OCI-LY3 (cell line): ENCODE results near the gene PLEKHA8.

Source experiments
- H2AFZ ChIP-seq: fragments of 200-600, 300-600 bp; shearing (Covaris generic); 2 replicates; pipeline ENCODE4 v1.6.0; 2014; ENCODE audit warnings: antibody characterized with exemption, low read depth, low read length
- H3K27ac ChIP-seq: fragments of 200-600, 300-600 bp; sonication (generic); 2 replicates; pipeline ENCODE4 v1.5.1; 2014; ENCODE audit warnings: mild to moderate bottlenecking, low read length, moderate library complexity, mixed read lengths
- H3K27me3 ChIP-seq: fragments of 200-600, 300-600 bp; sonication (generic); 2 replicates; pipeline ENCODE4 v1.6.1; 2014; ENCODE audit warnings: low read depth, low read length, mixed read lengths
- H3K36me3 ChIP-seq: fragments of 200-600, 300-600 bp; sonication (generic); replicated peaks from 2 replicates; pipeline ENCODE3; 2014; ENCODE audit warnings: low read depth, low read length, mixed read lengths
- H3K4me1 ChIP-seq: fragments of 300-600, 200-600 bp; sonication (generic); 2 replicates; pipeline ENCODE4 v1.6.1; 2014; ENCODE audit warnings: low read length, mixed read lengths
- H3K4me2 ChIP-seq: fragments of 200-600, 300-600 bp; sonication (generic); 2 replicates; pipeline ENCODE4 v1.6.1; 2014; ENCODE audit warnings: low read length, mixed read lengths
- H3K4me3 ChIP-seq: fragments of 300-600, 200-600 bp; sonication (generic); 2 replicates; pipeline ENCODE4 v1.5.1; 2014; ENCODE audit warnings: antibody characterized with exemption, mild to moderate bottlenecking, low read length, moderate library complexity
- H3K79me2 ChIP-seq: fragments of 300-600, 200-600 bp; shearing (Covaris generic); 2 replicates; pipeline ENCODE4 v1.6.1; 2014; ENCODE audit warnings: mild to moderate bottlenecking, low read length, mixed read lengths
- H3K9ac ChIP-seq: fragments of 300-600, 200-600 bp; shearing (Covaris generic); 2 replicates; pipeline ENCODE4 v1.6.0; 2014; ENCODE audit warnings: mild to moderate bottlenecking, low read length, moderate library complexity
- H3K9me3 ChIP-seq: fragments of 200-600, 300-600 bp; shearing (Covaris generic); 2 replicates; pipeline ENCODE4 v1.6.1; 2014; ENCODE audit warnings: low read length, mixed read lengths; ENCODE audit not compliant: insufficient read depth
- H4K20me1 ChIP-seq: fragments of 200-600, 300-600 bp; sonication (generic); 2 replicates; pipeline ENCODE4 v1.6.1; 2016; ENCODE audit warnings: low read length, mixed read lengths; ENCODE audit not compliant: insufficient read depth
- EZH2phosphoT487 ChIP-seq: fragments of 200-600 bp; shearing (Covaris generic); IDR thresholded peaks from 2 replicates; pipeline ENCODE4 v1.6.1; 2018; ENCODE audit warnings: antibody characterized with exemption, mixed run types, low read depth
- TF ChIP-seq, protein P1 (sequence below): fragments of 200-600, 300-600 bp; sonication (generic); IDR thresholded peaks from 2 replicates; pipeline ENCODE4 v1.5.1; 2014; ENCODE audit warnings: antibody characterized with exemption, low read length, low read depth

PLEKHA8 gene

GRCh38 chr7:30072735-30073134, 44.5 kb downstream of the PLEKHA8 start:
- H3K27ac ChIP-seq, result no peak overlapping the region
- peaks cover 2% of the 10 kb centered on the region for H3K36me3 ChIP-seq
- no peaks in the 10 kb centered on the region for H3K4me1 ChIP-seq
- H3K9me3 ChIP-seq, result no peaks in the 10 kb centered on the region
- H4K20me1 ChIP-seq, result no peaks in the 10 kb centered on the region
- H3K27me3 ChIP-seq, result no peaks in the 10 kb centered on the region
- H3K79me2 ChIP-seq, result no peaks in the 10 kb centered on the region
- H3K9ac ChIP-seq, result no peak overlapping the region
- no peak overlapping the region for H3K4me2 ChIP-seq
- H2AFZ ChIP-seq, result no peak overlapping the region
- H3K4me3 ChIP-seq, result no peak overlapping the region
- TF ChIP-seq EZH2phosphoT487, result no peak
- TF ChIP-seq, protein P1, sequence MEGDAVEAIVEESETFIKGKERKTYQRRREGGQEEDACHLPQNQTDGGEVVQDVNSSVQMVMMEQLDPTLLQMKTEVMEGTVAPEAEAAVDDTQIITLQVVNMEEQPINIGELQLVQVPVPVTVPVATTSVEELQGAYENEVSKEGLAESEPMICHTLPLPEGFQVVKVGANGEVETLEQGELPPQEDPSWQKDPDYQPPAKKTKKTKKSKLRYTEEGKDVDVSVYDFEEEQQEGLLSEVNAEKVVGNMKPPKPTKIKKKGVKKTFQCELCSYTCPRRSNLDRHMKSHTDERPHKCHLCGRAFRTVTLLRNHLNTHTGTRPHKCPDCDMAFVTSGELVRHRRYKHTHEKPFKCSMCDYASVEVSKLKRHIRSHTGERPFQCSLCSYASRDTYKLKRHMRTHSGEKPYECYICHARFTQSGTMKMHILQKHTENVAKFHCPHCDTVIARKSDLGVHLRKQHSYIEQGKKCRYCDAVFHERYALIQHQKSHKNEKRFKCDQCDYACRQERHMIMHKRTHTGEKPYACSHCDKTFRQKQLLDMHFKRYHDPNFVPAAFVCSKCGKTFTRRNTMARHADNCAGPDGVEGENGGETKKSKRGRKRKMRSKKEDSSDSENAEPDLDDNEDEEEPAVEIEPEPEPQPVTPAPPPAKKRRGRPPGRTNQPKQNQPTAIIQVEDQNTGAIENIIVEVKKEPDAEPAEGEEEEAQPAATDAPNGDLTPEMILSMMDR, result no peak

DNA sequence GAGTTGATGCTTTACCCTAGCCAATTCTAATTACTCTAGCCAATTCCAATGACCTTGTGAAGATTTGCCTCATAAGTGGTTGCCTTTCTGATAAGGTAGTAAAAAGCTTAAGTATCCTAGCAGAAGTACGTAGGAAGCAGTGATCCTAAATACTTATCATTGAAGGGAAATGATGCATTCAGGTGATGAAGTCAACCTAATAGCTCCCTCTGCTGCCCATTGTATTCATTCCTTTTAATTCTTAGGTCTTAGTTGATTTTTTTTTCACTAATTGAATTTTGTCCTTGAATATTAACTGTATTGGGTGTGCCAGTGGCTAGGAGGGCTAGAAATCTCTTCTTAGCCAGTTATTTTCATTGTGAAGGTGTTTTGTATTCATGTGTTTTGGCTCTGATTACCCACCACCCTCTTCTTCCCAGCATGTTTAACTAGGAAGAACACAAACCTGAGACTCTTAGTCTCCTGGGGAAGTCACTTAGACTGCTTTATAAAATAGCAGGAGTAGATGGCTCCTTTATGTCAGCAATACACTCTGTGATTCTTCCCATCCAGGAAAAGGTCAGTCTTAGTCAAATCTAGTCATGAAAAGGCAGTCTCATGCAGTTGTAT, 46.3 kb downstream of the PLEKHA8 start:
- Histone ChIP-seq H3K9me3 (no peaks in the 10 kb centered on the region), H3K4me3 (no peak overlapping the region), H3K27ac (no peak overlapping the region), H3K4me2 (no peak overlapping the region), H3K9ac (no peak overlapping the region), H3K4me1 (no peaks in the 10 kb centered on the region), H2AFZ (no peak overlapping the region), H3K36me3 (peaks cover 6% of the 10 kb centered on the region), H3K79me2 (no peaks in the 10 kb centered on the region), H4K20me1 (no peaks in the 10 kb centered on the region), H3K27me3 (no peaks in the 10 kb centered on the region)
- TF ChIP-seq, protein P1, result peak; percentile 56
- TF ChIP-seq EZH2phosphoT487, result no peak

- no peak overlapping the region for H3K4me2 ChIP-seq
- H4K20me1 ChIP-seq, result no peaks in the 10 kb centered on the region
- H3K4me3 ChIP-seq, result no peak overlapping the region
- peaks cover 6% of the 10 kb centered on the region for H3K36me3 ChIP-seq
- TF ChIP-seq EZH2phosphoT487, result no peak
- TF ChIP-seq, protein P1, result no peak
- H3K27me3 ChIP-seq, result no peaks in the 10 kb centered on the region
- no peak overlapping the region for H3K27ac ChIP-seq
- no peak overlapping the region for H2AFZ ChIP-seq
- H3K79me2 ChIP-seq, result no peaks in the 10 kb centered on the region
- no peaks in the 10 kb centered on the region for H3K4me1 ChIP-seq
- H3K9ac ChIP-seq, result no peak overlapping the region
- H3K9me3 ChIP-seq, result no peaks in the 10 kb centered on the region
Measured at GRCh38 chr7:30076411-30076810, 48.2 kb downstream of the PLEKHA8 start.

- Histone ChIP-seq H3K79me2 (no peaks in the 10 kb centered on the region), H3K4me2 (no peak overlapping the region), H3K9ac (no peak overlapping the region), H3K4me1 (no peaks in the 10 kb centered on the region), H2AFZ (no peak overlapping the region), H3K27ac (no peak overlapping the region), H4K20me1 (no peaks in the 10 kb centered on the region), H3K27me3 (no peaks in the 10 kb centered on the region), H3K36me3 (peaks cover 4% of the 10 kb centered on the region), H3K9me3 (no peaks in the 10 kb centered on the region), H3K4me3 (no peak overlapping the region)
- TF ChIP-seq EZH2phosphoT487, result no peak
- TF ChIP-seq, protein P1, result no peak
Measured at GRCh38 chr7:30078280-30078679, 50.1 kb downstream of the PLEKHA8 start.
